Common myeloid progenitor, CD34-positive (primary cell): ENCODE data around the gene F7.

Experiments
- CTCF ChIA-PET: fragments of 350-600 bp; sonication (Branson Sonifier 250); formaldehyde crosslinking; loops from one replicate; lab custom pipeline; 2021; ENCODE audit warnings: antibody characterized with exemption; lab: Charles Lee
- POLR2A ChIA-PET: fragments of 350-600 bp; sonication (Branson Sonifier 250); formaldehyde crosslinking; loops from one replicate; lab custom pipeline; 2021; ENCODE audit warnings: antibody characterized with exemption; lab: Charles Lee
- DNase-seq, 3 donors: peaks; one replicate each; pipeline versions ENCODE4 v3.0.0 to v3.0.0-alpha.2; 2013
- H3K27ac ChIP-seq, 2 experiments: 1 replicate in 1 of 2; 2 replicates in 1 of 2; pipeline ENCODE4 v1.7.0; 2013; ENCODE audit warnings: inconsistent platforms in 2 of 2, low read length in 2 of 2, mild to moderate bottlenecking in 2 of 2, low read depth in 1 of 2, moderate library complexity in 1 of 2; ENCODE audit not compliant: severe bottlenecking in 2 of 2, insufficient read depth in 1 of 2, poor library complexity in 1 of 2
- H3K27me3 ChIP-seq, 5 experiments: replicated peaks in 2 of 5; 1 replicate in 3 of 5; 2 replicates in 2 of 5; pipeline versions ENCODE4 v1.6.1 to v1.7.0; 2013; ENCODE audit warnings: low read length in 4 of 5, mild to moderate bottlenecking in 2 of 5, moderate library complexity in 2 of 5, inconsistent platforms in 1 of 5; ENCODE audit not compliant: insufficient read depth in 5 of 5, control insufficient read depth in 4 of 5
- H3K36me3 ChIP-seq, 4 experiments: 1 replicate in 2 of 4; 2 replicates in 2 of 4; pipeline versions ENCODE4 v1.6.1 to v1.7.0; 2013; ENCODE audit warnings: low read length in 3 of 4, control low read depth in 1 of 4, mild to moderate bottlenecking in 1 of 4; ENCODE audit not compliant: control insufficient read depth in 4 of 4, insufficient read depth in 4 of 4
- H3K4me1 ChIP-seq, 4 experiments: 1 replicate in 3 of 4; 2 replicates in 1 of 4; pipeline versions ENCODE4 v1.6.1 to v1.7.1; 2013; ENCODE audit warnings: low read length in 3 of 4, mild to moderate bottlenecking in 3 of 4, control low read depth in 1 of 4, inconsistent platforms in 1 of 4, moderate library complexity in 1 of 4; ENCODE audit not compliant: control insufficient read depth in 4 of 4, insufficient read depth in 4 of 4; ENCODE audit errors: control extremely low read depth in 1 of 4
- H3K4me3 ChIP-seq, 7 experiments: 1 replicate in 4 of 7; 2 replicates in 3 of 7; pipeline versions ENCODE4 v1.5.1 to v1.7.0; 2013; ENCODE audit warnings: mild to moderate bottlenecking in 7 of 7, low read length in 6 of 7, moderate library complexity in 6 of 7, inconsistent platforms in 2 of 7, low read depth in 2 of 7, control low read depth in 1 of 7; ENCODE audit not compliant: insufficient read depth in 4 of 7, control insufficient read depth in 1 of 7; ENCODE audit errors: extremely low read depth in 1 of 7
- H3K9me3 ChIP-seq, 5 experiments: 1 replicate in 4 of 5; 2 replicates in 1 of 5; pipeline versions ENCODE4 v1.6.1 to v1.7.1; 2013; ENCODE audit warnings: low read length in 4 of 5, mild to moderate bottlenecking in 2 of 5, inconsistent platforms in 1 of 5, low read depth in 1 of 5, moderate library complexity in 1 of 5; ENCODE audit not compliant: control insufficient read depth in 4 of 5, insufficient read depth in 2 of 5; ENCODE audit errors: control extremely low read depth in 1 of 5
- WGBS: methylation state at CpG from one replicate; pipeline ENCODE4 v1.1.5; 2013; ENCODE audit not compliant: insufficient coverage; 5-methylcytosine and 5-hydroxymethylcytosine counted together

The F7 gene

DNA sequence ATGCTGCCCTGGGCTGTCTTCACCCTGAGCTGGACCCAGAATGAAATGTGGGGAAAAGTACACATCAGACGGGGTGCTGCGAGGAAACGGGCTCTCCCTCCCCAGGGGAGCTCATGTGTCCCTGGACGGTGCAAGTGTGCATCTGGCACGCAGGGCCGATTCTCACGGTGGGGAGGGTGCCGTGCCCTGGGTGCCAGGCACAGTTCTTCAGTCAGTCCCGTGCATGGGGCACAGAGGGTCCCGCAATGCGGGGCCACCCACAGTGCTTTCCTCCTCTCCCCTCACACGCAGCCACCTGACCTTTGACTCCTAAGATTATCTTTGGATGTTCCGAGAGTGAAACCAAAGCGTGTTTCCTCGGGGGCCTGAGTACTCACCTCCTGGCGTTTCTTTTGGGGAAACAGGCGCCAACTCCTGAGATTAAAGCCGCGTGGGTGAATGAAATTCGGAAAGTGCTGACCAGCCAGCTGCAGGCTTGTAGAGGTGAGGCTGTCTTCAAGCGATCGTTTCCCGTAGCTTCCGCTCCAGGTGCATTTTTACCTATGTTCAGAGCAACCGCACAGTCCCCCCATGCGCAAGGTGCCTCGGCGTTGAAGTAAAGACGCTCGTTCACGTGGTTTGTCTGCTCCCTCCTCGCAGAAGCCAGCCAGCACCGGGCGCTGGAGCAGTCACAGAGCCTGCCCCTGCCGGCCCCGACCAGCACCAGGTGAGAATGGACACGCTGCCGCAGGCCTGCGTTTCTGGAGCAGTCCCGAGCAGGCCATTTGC is 17.5 kb upstream of the F7 start:
- Histone ChIP-seq H3K9me3 (peaks cover 0 to 4% (median 0%) of the 10 kb centered on the region in 5 experiments), H3K27me3 (no peaks in the 10 kb centered on the region), H3K4me1 (no peaks in the 10 kb centered on the region), H3K4me3 (no peak overlapping the region), H3K27ac (no peak overlapping the region), H3K36me3 (no peaks in the 10 kb centered on the region)
- WGBS, result 98% methylated on average over 38 of the region's 40 CpGs
- ChIA-PET CTCF (no interaction called here), POLR2A (interaction anchor here (0.7 kb wide), 1 partner anchor 14 kb away, joined by 3 read pairs; no protein-coding TSS in a partner anchor)
- DNase-seq, result no peak

DNA sequence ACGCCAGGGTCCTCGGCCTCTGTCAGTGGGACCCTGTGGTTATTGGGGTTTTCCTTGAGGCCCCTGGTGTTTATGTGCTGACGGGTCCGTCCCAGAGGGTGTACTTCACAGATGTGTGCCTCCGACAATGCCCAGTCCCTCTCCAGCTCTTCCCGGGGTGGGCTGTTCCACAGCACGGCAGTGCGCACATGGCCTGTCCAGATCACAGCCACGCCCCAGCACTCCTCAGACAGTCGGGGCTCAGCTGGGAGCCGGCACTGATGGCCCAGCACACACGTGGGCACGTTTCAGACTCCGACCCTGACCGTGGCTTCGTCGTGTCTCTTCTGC is 16.9 kb upstream of the F7 start:
- no peaks in the 10 kb centered on the region for H3K27me3 ChIP-seq
- no peaks in the 10 kb centered on the region for H3K36me3 ChIP-seq
- ChIA-PET CTCF (interaction anchor here (1.1 kb wide), 1 partner anchor 59 kb away, joined by 4 read pairs; no protein-coding TSS in a partner anchor), POLR2A (no interaction called here)
- H3K9me3 ChIP-seq, result peaks cover 0 to 4% (median 0%) of the 10 kb centered on the region in 5 experiments
- no peak overlapping the region for H3K27ac ChIP-seq
- DNase-seq, result no peak
- whole genome bisulfite sequencing, result 98% methylated on average over 15 of the region's 17 CpGs
- no peak overlapping the region for H3K4me3 ChIP-seq
- H3K4me1 ChIP-seq, result no peaks in the 10 kb centered on the region

DNA sequence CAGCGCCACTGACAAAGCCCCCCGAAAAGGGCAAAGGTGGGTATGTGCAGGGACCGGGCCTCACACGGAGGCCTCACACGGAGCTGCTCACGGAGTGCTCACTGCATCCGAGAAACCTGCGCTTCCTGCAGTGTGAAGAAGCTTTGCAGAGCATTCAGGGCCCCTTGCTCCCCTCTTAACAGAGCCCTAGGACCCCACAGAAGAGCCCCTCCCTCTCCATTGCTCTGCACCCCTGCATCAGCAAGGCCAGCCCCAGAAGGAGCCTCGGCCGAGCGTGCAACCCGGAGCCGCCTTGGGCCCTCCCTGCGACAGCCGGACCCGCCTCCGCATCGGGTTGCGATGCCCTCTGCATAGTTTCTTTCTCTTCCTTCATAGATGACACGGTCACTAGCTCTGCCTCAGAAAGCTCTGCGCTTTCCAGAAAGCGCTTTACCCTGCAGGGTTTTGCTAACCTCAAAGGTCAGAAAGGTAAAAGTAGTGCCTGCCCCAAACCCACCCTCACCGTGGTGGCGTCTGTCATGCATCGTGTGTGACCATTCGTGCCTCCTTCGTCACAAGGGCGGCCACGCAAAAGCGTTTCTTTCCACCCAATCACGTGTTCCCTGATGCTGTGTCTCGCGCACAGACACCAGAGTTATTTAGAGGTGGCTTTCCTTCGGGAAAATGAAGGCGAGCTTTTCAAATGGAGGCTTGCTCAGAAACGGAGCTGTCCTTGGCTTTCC is 15.7 kb upstream of the F7 start:
- Histone ChIP-seq H3K27me3 (no peaks in the 10 kb centered on the region), H3K27ac (no peak overlapping the region), H3K9me3 (no peaks in the 10 kb centered on the region), H3K36me3 (no peaks in the 10 kb centered on the region), H3K4me1 (no peaks in the 10 kb centered on the region), H3K4me3 (no peak overlapping the region)
- CTCF ChIA-PET, result interaction anchor here (1.1 kb wide), 1 partner anchor 60 kb away, joined by 4 read pairs; no protein-coding TSS in a partner anchor
- DNase-seq, result no peak
- POLR2A ChIA-PET, result no interaction called here
- 98% methylated on average over 23 of the region's 36 CpGs for WGBS

DNA sequence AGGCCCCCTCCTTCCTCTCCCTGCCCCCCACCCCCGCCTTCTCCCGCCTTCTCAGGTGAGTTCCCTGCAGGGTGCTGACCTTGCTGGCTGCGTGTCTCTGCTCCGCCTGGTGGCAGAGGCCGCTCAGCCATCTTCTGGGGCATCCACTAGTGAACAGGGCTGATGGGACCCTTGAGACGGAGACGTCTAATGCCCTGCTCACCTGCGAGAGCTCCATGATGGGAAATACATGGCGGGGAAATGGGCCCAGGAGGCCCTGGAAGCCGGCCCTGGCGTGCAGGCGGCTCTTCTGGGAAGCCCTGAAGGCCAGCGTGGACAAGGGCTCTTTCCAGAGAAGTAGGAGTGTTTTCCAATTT is 15.2 kb upstream of the F7 start:
- H3K36me3 ChIP-seq, result no peaks in the 10 kb centered on the region
- DNase-seq, result no peak
- POLR2A ChIA-PET, result no interaction called here
- no peak overlapping the region for H3K27ac ChIP-seq
- CTCF ChIA-PET, result interaction anchor here (0.7 kb wide), 1 partner anchor 150 kb away, joined by 3 read pairs; no protein-coding TSS in a partner anchor
- WGBS, result 91% methylated on average over 11 of the region's 13 CpGs
- H3K9me3 ChIP-seq, result no peaks in the 10 kb centered on the region
- H3K4me3 ChIP-seq, result no peak overlapping the region
- no peaks in the 10 kb centered on the region for H3K27me3 ChIP-seq
- no peaks in the 10 kb centered on the region for H3K4me1 ChIP-seq

DNA sequence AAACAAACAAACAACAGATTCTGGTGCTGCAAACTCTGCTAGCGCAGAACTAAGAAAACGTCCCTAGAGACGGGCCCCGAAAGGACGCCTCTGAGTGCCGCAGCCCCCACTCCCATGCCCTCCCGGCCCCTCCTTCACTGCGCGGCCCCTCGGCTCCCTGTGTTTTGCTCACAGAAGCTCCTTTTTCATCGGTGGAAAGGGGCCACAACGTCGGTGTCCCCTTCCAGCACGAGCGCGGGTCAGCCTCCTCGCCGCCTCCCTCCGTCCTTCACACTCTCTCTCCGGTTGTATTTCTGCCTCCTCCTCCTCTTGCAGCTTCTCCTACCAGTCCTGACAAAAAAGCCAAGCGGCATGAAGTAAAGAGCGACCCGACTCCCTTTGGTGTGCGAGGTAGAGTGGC is 14.8 kb upstream of the F7 start:
- CTCF ChIA-PET, result interaction anchor here (0.7 kb wide), 1 partner anchor 150 kb away, joined by 3 read pairs; no protein-coding TSS in a partner anchor
- H3K4me3 ChIP-seq, result no peak overlapping the region
- POLR2A ChIA-PET, result no interaction called here
- no peak for DNase-seq
- H3K36me3 ChIP-seq, result no peaks in the 10 kb centered on the region
- no peaks in the 10 kb centered on the region for H3K9me3 ChIP-seq
- no peaks in the 10 kb centered on the region for H3K4me1 ChIP-seq
- no peak overlapping the region for H3K27ac ChIP-seq
- H3K27me3 ChIP-seq, result no peaks in the 10 kb centered on the region
- WGBS, result 96% methylated on average over 23 of the region's 24 CpGs

DNA sequence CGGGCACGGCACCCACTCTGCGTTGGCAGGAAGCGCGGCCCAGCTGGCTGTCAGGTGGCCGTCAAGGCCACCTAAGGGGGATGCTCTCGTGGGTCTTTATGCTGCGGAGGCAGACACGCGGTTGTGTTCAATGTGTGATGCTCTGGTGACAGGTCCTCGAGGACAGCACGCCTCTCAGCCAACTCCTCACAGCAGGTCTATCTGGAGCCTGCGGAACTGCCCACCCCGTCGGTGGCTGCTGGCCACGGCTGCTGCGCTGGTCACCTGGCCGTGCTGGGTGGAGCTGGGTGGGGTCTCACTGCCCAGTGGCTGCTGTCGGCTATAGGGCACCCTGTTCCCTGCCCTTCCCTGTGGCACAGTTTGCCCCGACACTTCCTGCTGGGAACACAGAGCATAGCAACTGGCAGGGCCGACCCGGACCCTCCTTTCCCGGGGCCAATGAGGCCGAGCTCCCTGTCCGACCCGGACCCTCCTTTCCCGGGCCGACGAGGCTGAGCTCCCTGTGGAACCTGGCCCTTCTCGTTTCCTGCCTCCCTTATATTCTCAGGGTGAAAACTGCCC is 14.3 kb upstream of the F7 start:
- H3K9me3 ChIP-seq, result no peaks in the 10 kb centered on the region
- no peaks in the 10 kb centered on the region for H3K4me1 ChIP-seq
- no peak overlapping the region for H3K27ac ChIP-seq
- H3K36me3 ChIP-seq, result no peaks in the 10 kb centered on the region
- H3K27me3 ChIP-seq, result no peaks in the 10 kb centered on the region
- DNase-seq, result no peak
- ChIA-PET CTCF (no interaction called here), POLR2A (no interaction called here)
- WGBS, result 94% methylated on average over 26 of the region's 30 CpGs
- no peak overlapping the region for H3K4me3 ChIP-seq
